ENCODE data around the gene KCNG2.

- no peak for TF ChIP-seq CTCF (conservative IDR thresholded peaks at IDR 0.05; ENCODE audit: low read depth in 2 of 2)
- no peak for TF ChIP-seq POLR2AphosphoS5 (IDR thresholded peaks at IDR 0.05; ENCODE audit: low read depth)
- TF ChIP-seq ETS1 (IDR thresholded peaks at IDR 0.05): no peak
- TF ChIP-seq EZH2 (IDR thresholded peaks at IDR 0.05; ENCODE audit: low read depth, unreplicated experiment): no peak
- no peak for TF ChIP-seq ZNF331 (CRISPR knock-in tag; IDR thresholded peaks at IDR 0.05; ENCODE audit: low read depth)
- TF ChIP-seq CREB1 (CRISPR knock-in tag; IDR thresholded peaks at IDR 0.05; ENCODE audit: low read depth): peak; percentile 26; the same call in 1 of the 2 replicates
- no peak for TF ChIP-seq REST (IDR thresholded peaks at IDR 0.05; ENCODE audit: unreplicated experiment)
- TF ChIP-seq ZNF462 (CRISPR knock-in tag; IDR thresholded peaks at IDR 0.05): no peak
- no peak for TF ChIP-seq JUNB (IDR thresholded peaks at IDR 0.05; ENCODE audit: unreplicated experiment)
- TF ChIP-seq EZH2phosphoT487 (IDR thresholded peaks at IDR 0.05; ENCODE audit: unreplicated experiment): no peak
- no peak for TF ChIP-seq STAT1 (IDR thresholded peaks at IDR 0.05; ENCODE audit: unreplicated experiment)
Measured at GRCh38 chr18:79784071-79784913, 13.4 kb upstream of the KCNG2 start.

Data from GM23338 (cell line).